DMS53 treated with DMSO at 0.1 percent for 48 hours (cell line): ENCODE data around the gene SLC6A1.

Source experiments
- DNase-seq: peaks from one replicate; lab custom pipeline; 2025; ENCODE audit not compliant: unreplicated experiment; lab: John Stamatoyannopoulos, UW

The SLC6A1 gene

GRCh38 chr3:10992943-10993728 is 588 bp downstream of the SLC6A1 start:
- no peak for DNase-seq

- no peak for DNase-seq
These were observed 1.1 kb downstream of the SLC6A1 start for GRCh38 chr3:10993729-10994065.

- DNase-seq = no peak
These were observed 1.8 kb downstream of the SLC6A1 start for GRCh38 chr3:10994306-10994705.

- no peak for DNase-seq
These were observed 3.3 kb downstream of the SLC6A1 start for GRCh38 chr3:10995871-10996270.

GRCh38 chr3:10996345-10997013 is 3.9 kb downstream of the SLC6A1 start:
- DNase-seq = no peak

GRCh38 chr3:10997196-10997595 is 4.6 kb downstream of the SLC6A1 start:
- no peak for DNase-seq

GRCh38 chr3:10998542-10998941 is 6.0 kb downstream of the SLC6A1 start:
- DNase-seq = no peak

GRCh38 chr3:10999221-11000107 is 6.9 kb downstream of the SLC6A1 start:
- no peak for DNase-seq

GRCh38 chr3:11000528-11000927 is 8.0 kb downstream of the SLC6A1 start:
- no peak for DNase-seq

- no peak for DNase-seq
These were observed 8.6 kb downstream of the SLC6A1 start for GRCh38 chr3:11001020-11001657.

- DNase-seq = no peak
These were observed 9.1 kb downstream of the SLC6A1 start for GRCh38 chr3:11001658-11002021.

GRCh38 chr3:11002371-11002807 is 9.8 kb downstream of the SLC6A1 start:
- no peak for DNase-seq

- DNase-seq = no peak
These were observed 12.0 kb downstream of the SLC6A1 start for GRCh38 chr3:11004563-11004962.

- no peak for DNase-seq
These were observed 13.2 kb downstream of the SLC6A1 start for GRCh38 chr3:11005686-11006256.

GRCh38 chr3:11006986-11007933 is 14.7 kb downstream of the SLC6A1 start:
- no peak for DNase-seq

- DNase-seq = no peak
These were observed 17.4 kb downstream of the SLC6A1 start for GRCh38 chr3:11009898-11010297.

GRCh38 chr3:11010426-11011165 is 18.0 kb downstream of the SLC6A1 start:
- no peak for DNase-seq

- no peak for DNase-seq
These were observed 21.7 kb downstream of the SLC6A1 start for GRCh38 chr3:11014253-11014652.

- no peak for DNase-seq
These were observed 22.2 kb downstream of the SLC6A1 start for GRCh38 chr3:11014752-11015151.
